Activated CD8-positive, alpha-beta memory T cell treated with anti-CD3 and anti-CD28 coated beads, Interleukin-2, amount 50 U/mL, for 24 hours (primary cell): ENCODE data around the gene HIP1.
"Not testable (repeated sequence)": the region's sequence is repeated elsewhere in the genome, so short reads cannot be mapped to it uniquely, and the experiment has no call there.

Source experiments
- DNase-seq: peaks from one replicate; pipeline ENCODE4 v3.0.0-alpha.2; 2020; ENCODE audit errors: extremely low read depth

The HIP1 gene

DNA sequence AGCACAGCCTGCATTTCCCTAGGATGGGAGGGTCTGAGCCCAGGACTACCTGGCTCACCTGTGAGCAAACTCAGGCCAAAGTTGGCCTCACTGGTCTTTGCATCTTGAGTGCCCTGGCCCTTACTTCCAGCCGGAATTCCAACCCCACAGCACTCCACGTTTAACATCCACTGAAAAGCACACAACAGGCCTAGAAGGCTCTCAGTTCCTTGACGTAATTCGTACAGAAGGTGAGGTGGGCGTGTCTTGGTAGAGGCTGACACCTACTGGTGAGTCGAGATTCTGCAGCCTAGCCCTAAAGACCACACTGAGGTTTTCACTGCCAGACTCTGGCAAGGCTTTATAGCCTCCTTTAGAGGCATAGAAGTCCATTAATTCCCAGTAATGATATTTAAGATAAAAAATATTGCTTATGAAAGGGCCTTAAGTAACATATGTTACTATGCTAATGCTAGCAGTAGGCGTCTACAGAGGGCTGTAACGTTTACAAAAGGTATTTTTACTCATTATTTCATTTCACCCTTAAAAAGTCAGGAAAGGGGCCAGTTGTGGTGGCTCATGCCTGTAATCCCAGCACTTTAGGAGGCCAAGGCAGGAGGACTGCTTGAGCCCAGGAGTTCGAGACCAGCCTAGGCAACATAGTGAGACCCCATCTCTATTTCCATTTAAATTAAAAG lies 95.8 kb downstream of the HIP1 start:
- peak; percentile 39 for DNase-seq

DNA sequence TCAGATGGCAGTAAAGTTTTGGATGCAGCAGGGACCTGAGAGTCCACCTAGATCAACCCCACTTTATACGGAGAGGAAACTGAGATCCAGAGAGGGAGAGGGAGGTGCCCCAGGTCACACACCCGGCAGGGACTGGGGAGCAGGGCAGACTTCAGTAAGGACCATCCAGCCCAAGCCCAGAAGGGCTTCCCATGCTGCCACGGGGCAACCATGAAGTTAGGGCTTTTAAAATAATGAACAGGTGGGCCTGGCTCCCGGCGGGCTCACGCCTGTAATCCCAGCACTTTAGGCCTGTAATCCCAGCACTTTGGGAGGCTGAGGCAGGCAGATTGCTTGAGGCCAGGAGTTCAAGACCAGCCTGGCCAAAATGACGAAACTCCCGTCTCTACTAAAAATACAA lies 98.5 kb downstream of the HIP1 start:
- no peak for DNase-seq

DNA sequence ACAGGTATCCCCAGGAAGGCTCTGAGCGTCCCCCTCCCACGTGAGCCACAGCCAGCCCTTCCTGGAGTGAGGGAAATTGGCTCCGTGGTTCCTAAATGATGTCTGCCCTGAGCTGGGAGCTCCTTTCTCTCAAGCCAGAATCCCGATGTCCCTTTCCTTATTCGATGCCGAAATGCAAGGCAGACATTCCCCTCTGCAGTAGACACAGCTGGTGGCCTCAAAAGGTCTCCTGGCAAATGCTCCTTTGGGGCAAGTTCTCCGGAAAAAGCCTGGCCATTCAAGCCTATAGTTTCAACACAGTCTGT lies 98.9 kb downstream of the HIP1 start:
- DNase-seq, result no peak

DNA sequence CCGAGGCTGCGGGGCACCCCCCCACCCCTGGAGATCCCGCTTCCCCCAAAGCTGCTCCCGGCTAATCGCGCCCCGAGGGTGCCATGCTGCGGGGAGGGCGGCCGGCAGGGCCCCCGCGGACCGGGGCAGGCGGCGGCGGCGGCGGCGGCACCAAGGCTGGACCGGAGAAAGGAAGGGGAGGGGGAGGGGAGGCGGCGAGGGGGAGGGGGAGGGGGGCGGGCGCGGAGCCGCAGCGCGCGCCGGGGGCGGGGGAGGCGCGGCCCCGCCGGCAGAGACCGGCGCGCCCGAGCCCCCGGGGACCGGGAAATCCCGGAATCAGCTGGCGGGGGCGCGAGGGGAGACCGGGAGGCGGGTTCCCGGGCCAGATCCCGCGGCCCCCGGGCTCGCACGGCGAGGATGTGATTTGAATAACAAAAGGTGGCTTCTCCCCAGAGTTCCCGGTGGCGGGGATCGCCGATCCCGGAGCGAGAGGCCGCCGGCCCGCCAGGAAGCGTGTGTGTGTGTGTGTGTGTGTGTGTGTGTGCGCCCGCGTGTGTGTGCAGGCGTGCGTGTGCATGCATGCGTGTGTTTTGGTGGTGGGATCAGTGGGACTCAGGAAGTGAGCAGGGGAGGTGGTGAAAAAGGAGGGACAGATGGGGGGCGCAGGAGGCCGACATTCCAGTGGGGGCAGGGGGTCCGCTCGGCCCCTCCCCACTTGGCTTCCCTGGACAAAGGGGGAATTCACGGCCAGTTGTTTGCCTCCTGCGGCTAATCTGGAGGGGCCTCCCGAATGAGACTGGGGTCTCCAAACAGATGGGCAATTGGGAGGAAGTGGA lies 99.5 kb downstream of the HIP1 start:
- no peak for DNase-seq

DNA sequence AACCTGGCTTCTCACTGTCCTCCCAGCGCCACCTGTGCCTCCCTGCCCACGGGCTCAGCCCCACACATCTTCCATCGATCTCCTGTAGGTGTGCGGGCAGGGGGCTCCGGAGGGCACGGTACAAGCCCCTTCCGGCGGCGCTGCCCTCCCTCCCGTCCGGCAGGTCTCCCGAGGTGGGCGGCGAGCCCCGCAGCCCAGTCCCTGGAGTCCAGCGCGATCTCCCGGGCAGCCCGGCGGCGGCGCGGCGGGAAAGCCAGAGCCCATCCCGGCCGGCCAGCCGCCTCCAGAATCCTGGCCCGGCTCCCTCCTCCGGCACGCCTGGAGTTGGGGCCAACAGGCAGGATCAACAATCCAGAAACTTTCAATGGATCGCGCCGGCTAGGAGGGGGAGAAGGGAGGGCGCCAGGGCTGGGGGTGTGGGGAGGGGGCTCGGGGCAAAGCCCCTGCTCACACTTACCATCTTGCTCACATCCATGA lies 100.1 kb downstream of the HIP1 start:
- DNase-seq, result no peak

DNA sequence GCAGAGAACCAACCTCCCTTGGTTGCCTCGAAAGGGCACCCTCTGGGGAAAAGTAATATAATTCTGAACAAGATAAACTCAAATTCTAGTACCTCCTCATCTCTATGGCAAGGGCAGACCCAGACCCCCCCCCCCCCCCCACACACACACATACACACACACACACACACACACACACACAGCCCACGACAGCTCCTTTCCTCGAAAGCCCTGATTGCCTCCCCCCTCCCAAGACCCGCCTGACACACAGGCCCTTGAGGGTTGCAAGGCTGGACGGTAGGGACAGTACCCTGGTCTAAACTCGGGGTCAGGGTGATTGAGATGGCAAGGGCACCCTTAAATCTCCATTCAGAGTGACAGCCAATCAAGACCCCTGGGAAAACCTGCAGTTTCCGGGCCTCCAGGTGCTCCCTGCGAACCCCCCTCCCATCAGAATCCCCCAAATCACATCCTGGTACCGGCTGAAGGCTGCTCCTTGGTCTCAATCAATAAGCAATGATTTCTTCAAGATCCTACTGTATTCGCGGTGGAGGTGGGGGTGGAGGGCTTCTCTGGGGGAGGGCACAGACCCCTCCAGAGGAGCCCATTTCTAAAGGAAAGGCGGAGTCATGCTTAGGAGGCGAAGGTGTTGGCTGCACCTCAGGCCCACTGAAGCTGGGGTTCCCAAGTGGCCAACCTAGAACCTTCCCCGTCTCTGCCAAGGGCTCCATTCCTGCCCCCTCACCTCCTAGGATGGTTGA lies 100.7 kb downstream of the HIP1 start:
- no peak for DNase-seq

DNA sequence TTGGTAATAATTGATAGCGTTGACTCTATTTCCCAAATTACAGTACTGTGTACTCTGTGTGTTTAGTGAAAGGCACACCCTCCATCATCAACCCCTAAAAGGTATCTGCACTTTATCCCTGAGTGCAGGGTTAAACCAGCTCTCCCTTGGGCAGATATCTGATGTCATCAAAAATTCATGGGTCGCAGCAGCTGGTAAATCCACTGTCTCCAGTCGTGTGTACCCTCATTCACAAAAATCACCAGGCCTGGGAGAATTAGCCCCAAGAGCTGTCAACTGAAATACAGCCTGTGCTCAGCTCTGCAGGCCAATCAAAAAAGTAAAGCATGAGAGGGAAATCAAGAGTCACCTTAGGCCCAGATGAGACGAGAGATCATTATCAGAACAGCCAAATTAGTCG lies 103.7 kb downstream of the HIP1 start:
- no peak for DNase-seq

DNA sequence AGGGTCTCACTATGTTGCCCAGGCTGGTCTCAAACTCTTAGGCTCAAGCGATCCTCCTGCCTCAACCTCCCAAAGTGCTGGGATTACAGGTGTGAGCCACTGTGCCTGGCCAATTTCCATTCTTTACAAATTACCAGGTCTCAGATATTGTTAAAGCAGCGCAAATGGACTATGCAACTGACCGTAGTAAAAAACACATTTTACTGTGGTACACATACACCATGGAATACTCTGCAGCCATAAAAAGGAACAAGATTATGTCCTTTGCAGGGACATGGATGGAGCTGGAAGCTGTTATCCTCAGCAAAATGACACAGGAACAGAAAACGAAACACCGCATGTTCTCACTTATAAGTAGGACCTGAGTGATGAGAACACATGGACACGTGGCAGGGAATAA lies 106.2 kb downstream of the HIP1 start:
- not testable (repeated sequence) for DNase-seq

DNA sequence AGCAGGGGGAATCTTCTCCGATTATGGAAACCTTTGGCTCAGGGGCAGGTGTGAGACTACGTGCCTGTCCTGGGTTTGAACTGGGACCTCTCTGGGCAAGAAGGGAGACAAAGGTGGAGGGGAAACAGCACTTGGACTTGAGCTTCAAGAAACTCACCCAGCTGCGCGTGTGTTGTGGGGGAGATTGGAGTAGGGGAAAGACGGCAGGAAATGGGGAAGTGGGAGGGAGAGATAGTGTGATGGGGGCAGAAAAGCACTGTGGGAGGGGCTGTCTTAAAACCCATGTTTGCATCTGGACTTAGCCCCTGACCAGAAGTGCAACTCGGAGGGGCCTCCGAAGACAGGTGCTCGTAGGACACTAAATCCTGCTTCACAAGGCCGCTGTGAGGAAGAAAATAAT lies 107.0 kb downstream of the HIP1 start:
- DNase-seq, result no peak

DNA sequence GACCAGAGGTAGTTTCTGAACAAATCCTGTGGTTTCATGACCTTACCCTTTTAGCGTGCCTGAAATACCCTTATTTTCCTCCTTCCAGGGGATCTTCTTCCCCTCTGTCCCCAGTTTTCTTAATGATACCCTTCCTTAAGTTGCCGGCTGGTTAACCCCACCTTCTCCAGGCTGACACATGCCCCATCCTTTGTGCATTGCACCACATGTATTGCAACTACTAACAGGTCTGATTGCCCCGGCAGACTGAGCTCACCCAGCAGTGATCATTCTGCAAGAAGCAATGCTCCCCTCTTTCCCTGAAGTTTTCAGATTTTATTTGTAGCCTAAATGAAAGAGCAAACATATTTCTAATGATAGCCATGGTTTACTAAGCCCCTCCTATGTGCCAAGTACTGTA lies 108.2 kb downstream of the HIP1 start:
- no peak for DNase-seq

DNA sequence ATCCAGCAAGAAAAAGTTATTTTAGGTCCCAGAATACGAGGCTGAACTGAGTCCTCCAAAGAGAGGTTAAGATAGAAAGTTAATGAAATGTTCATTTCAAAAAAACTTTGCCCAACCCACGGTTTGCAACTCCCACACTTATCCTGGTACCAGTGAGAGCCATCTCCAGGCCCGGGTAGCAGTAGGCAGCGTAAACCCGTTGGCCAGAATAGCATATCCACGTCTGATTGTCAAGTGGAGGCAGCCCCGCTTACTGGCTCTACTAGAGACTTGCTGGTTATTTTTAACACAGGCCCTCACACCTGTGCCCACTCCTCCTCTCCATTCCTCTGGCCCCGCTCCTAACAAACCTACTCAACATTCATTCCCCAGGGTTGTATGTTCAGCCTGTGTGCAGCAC lies 109.7 kb downstream of the HIP1 start:
- no peak for DNase-seq

DNA sequence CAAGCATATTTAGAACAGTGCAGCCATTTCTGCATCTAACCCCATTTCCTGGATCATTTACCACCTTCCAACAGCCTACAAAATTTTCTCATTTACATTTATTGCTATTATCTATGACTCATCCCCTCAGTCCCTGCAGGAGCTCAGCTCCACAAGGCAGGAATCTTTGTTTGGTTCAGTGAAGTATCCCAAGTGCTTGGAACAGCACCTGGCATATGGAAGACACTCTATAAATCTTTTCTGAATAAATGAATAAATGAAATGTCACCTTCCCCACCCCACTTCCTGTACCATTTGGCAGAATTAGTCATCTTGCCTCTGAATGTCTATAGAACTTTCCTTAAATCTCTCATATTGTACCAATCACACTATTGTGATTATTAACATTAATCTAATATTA lies 110.7 kb downstream of the HIP1 start:
- DNase-seq, result no peak

DNA sequence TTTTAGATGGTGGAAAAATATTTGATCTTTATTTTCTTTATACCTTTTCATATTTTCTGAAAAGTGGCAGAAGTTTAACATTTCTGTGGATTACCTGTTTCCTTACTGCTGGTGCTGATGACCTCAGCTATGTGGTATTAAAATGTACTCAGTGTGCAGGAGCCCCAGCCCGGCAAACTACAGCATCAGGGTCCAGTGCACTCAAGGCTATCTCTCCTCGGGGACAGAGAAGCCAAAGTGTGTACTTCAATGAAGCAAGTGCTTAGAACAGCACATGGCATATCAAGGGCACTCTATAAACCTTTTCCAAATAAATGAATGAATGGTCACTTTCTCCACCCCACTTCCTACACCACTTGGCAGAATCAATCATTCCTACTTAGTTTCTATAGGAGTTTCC lies 111.8 kb downstream of the HIP1 start:
- no peak for DNase-seq

DNA sequence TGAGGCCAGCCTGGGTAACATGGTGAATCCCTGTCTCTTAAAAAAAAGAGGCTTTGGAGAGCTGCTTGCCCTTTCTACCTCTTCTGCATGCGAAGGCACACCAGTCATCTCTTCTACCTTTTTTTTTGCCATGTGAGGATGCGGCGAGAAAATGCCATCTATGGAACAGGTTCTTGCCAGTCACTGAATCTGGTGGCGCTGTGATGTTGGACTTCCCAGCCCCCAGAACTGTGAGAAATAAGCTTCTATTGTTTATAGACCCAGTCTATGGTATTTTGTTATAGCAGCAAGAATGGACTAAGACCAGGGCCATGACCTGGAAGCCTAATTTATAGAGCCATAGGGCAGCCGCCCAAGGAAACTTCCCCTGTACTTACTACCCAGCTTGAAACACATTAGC lies 112.9 kb downstream of the HIP1 start:
- no peak for DNase-seq

DNA sequence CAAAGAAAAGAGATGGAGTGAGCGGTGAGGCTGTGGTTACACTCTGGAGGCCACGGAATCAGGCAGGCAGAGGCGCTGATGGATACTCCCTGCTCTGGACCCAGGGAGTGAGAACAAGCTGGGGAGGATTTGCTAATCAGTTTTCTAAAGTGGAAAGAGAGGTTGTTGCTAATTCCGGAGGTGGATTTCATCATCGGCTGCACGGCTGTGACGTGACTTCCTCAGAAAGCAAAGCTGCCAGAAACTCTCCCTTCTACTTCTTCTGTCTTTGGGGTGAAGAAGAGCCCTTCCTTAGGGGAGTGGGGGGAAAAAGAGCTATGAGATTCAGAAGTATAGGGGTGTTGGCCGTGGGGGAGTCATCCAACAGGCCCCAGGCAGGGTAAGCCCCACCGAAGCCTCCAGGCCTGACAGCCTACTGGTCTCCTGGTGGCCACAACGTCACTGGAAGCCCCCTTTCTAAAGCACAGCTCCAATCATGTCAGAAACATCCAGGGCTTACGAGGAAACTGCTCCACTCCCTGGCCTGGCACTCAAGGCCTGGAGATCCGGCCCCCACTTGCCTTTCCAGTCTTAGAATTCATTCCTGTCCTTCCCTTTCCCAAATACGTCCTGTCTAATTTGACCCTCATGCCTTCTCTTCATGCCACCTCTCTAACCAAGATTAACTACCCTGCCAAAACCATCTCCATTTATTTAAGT lies 114.5 kb downstream of the HIP1 start:
- no peak for DNase-seq

DNA sequence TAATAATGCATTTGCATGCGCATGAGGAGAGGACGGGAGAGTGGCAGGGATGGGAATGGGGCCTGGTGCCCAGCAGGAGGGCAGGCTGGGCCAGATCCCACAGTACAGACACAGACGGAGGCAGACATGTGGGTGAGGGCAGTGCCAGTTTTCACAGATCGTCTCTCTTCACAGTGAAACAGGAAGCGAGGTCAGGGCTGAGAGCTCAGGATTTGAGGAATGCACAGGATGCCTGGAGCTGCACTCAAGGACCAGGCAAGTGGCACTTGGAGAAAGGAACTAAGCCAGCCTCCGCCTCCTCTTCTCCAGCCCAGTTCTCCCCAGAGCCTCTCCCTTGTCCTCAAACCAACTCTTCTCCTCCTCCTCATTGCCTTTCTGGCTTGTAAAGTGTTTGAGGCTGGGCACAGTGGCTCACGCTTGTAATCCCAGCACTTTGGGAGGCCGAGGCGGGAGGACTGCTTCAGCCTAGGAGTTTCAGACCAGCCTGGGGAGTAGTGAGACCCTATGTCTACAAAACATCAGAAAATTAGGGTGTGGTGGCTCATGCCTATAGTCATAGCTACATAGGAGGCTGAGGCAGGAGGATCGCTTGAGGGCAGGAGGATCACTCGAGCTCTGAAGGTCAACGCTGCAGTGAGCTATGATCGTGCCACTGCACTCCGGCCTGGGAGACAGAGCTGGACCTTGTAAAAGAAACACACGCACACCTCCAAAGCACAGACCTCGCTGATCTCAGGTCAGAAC lies 115.2 kb downstream of the HIP1 start:
- DNase-seq, result no peak

DNA sequence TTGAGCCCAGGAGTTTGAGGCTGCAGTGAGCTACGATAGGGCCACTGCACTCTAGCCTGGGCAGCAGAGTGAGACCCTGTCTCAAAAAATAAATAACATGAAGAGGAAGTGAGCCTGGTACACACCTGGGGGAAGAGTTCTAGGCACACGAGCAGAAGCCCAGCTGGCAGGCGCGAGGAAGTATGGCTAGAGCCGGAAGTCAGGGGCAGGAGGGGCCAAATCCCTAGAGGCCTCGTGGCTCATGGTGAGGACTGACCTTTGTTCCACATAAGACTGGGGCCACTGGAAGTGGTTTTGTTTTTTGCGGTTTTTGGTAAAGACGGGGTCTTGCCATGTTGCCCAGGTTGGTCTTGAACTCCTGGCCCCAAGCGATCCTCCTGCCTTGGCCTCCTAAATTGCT lies 117.6 kb downstream of the HIP1 start:
- DNase-seq, result no peak

DNA sequence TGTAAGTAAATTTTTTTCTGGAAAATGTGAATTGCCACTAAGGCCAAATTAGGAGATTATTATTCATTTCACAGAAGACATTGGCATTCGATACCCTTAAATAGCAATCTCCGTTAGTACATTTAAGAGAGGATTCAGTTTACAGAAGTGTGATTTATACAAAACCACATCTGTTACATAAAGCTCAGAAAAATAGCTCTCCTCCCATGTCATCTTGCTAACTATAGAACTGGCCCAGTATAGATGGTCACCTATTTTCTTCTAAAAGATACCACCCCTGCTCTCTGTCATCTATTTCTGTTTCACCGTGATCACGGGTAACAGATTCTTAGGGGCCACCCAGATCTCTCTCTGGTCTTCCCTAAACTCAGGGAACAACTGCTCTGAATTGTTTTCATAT lies 119.1 kb downstream of the HIP1 start:
- DNase-seq, result no peak

DNA sequence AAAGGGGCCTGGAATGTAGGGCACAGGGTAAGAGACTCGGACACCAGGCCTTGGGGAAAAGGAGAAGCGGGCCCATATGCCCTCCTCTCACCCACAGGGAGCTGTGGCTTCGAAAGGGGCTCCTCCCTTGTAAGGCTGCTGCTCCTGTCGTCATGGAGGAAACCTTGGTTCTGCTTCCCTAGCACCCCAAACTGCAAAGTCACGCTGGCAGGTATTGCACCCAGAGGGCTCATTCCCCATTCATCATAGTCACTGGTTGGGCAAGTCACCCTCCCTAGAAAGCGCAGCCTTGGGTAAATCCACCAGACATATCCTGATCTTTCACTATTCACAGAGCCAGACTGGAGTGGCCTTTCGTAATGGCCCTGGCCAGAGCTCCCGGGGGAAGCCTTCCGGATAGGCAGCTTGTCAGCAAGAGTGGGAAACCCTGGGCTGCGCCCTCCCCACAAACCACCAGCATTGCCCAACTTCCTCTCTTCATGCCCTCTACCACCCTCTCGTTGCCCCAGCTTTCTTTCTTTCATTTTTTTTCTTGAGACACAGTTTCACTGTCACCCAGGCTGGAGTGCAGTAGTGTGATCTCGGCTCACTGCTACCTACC lies 121.0 kb downstream of the HIP1 start:
- peak; percentile 9 for DNase-seq

DNA sequence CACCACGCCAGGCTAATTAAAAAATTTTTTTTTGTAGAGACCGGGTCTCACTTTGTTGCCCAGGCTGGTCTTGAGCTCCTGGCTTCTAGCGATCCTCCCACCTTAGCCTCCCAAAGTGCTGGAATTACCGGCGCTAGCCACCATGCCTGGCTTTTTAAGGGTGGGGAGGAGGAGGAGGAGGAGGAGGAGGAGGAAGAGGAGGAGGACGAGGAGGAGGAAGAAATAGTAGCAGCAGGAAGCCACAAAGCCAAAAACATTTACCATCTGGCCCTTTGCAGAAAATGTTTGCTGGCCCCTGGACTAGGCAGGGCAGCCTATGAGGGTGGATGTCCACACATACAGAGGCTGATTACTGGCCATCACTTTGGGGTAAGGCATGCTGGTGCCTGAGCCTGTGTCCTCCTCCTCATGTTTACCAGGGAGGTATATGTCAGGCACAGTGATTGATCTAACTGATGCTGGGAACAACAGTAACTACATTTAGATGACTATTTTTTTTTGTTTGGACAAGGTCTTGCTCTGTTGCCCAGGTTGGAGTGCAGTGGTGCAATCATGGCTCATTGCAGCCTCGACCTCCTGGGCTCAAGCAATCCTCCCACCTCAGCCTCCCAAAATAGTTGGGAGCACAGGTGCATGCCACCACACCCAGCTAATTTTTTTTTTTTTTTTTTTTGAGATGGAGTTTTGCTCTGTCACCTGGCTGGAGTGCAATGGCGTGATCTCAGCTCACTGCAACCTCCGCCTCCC lies 122.1 kb downstream of the HIP1 start:
- DNase-seq, result no peak
